HepG2 (cell line): ENCODE data around the gene AZU1. TPM values are rescaled to one million over a fixed set of nuclear protein-coding genes. Genes with fewer than 3 reads are reported as not detected.

ENCODE experiments used
- ATRX ChIP-seq: sonication (generic); formaldehyde crosslinking; IDR thresholded peaks from 2 replicates; pipeline ENCODE4 v1.4.0; 2020; ENCODE audit warnings: missing genetic modification reagents, borderline replicate concordance
- CBFB ChIP-seq: sonication (generic); formaldehyde crosslinking; IDR thresholded peaks from 2 replicates; pipeline ENCODE4 v1.4.0; 2020; ENCODE audit warnings: missing genetic modification reagents
- EHMT2 ChIP-seq: fragments of 200-600 bp; sonication (generic); IDR thresholded peaks from 2 replicates; pipeline ENCODE4 v1.7.0; 2017; ENCODE audit warnings: antibody characterized with exemption, low read depth, low read length, borderline replicate concordance
- GABPB1 ChIP-seq: IDR thresholded peaks from 2 replicates; pipeline ENCODE4 v1.6.1; 2016; ENCODE audit warnings: mild to moderate bottlenecking, missing genetic modification reagents, moderate library complexity, missing compliant biosample characterization
- KLF13 ChIP-seq: sonication (generic); formaldehyde crosslinking; IDR thresholded peaks from 2 replicates; pipeline ENCODE4 v1.4.0; 2020; ENCODE audit warnings: mild to moderate bottlenecking, missing genetic modification reagents
- MAZ ChIP-seq, 2 experiments: sonication (generic) in 1 of 2; formaldehyde crosslinking in 1 of 2; IDR thresholded peaks; 2 replicates each; pipeline versions ENCODE4 v1.5.0 to v1.6.1; 2012 to 2020; ENCODE audit warnings: low read depth in 2 of 2, mild to moderate bottlenecking in 2 of 2, borderline replicate concordance in 1 of 2, improper control_type of control experiment in 1 of 2, low read length in 1 of 2, missing genetic modification reagents in 1 of 2, moderate library complexity in 1 of 2
- MEF2D ChIP-seq: sonication (generic); formaldehyde crosslinking; IDR thresholded peaks from 2 replicates; pipeline ENCODE4 v1.5.1; 2020; ENCODE audit warnings: mild to moderate bottlenecking, missing genetic modification reagents
- MXD4 ChIP-seq: IDR thresholded peaks from 2 replicates; pipeline ENCODE4 v1.6.1; 2016; ENCODE audit warnings: mild to moderate bottlenecking, missing biosample characterization, missing genetic modification reagents
- NR2C2 ChIP-seq: sonication (generic); formaldehyde crosslinking; IDR thresholded peaks from 2 replicates; pipeline ENCODE4 v1.4.0; 2020; ENCODE audit warnings: missing genetic modification reagents, mild to moderate bottlenecking, moderate library complexity, borderline replicate concordance
- NR3C1 ChIP-seq: sonication (generic); formaldehyde crosslinking; IDR thresholded peaks from 2 replicates; pipeline ENCODE4 v1.4.0; 2020; ENCODE audit warnings: missing genetic modification reagents
- PHF5A ChIP-seq: IDR thresholded peaks from one replicate; pipeline ENCODE4 v1.6.1; 2018; ENCODE audit warnings: low read depth, missing genetic modification reagents; ENCODE audit not compliant: unreplicated experiment
- PRDM4 ChIP-seq: sonication (generic); formaldehyde crosslinking; IDR thresholded peaks from 2 replicates; pipeline ENCODE4 v1.9.0; 2021; ENCODE audit warnings: missing genetic modification reagents, borderline replicate concordance
- RFX5 ChIP-seq: IDR thresholded peaks from 2 replicates; pipeline ENCODE4 v1.6.1; 2011; ENCODE audit warnings: low read depth, low read length, improper control_type of control experiment
- RNF2 ChIP-seq: fragments of 450-650 bp; conservative IDR thresholded peaks from 2 replicates; pipeline ENCODE4 v1.6.1; 2016; ENCODE audit warnings: low read depth
- SRSF1 ChIP-seq: fragments of 200-400 bp; formaldehyde crosslinking; optimal IDR thresholded peaks from 2 replicates; pipeline ENCODE3; 2017; ENCODE audit warnings: mild to moderate bottlenecking, low read depth, low read length, moderate library complexity
- STAT6 ChIP-seq: sonication (generic); formaldehyde crosslinking; IDR thresholded peaks from 2 replicates; pipeline ENCODE4 v1.4.0; 2020; ENCODE audit warnings: missing genetic modification reagents, mild to moderate bottlenecking, borderline replicate concordance
- TBP ChIP-seq: sonication (generic); formaldehyde crosslinking; IDR thresholded peaks from 2 replicates; pipeline ENCODE4 v1.5.0; 2020; ENCODE audit warnings: missing genetic modification reagents
- TRIM22 ChIP-seq: fragments of 450-650 bp; IDR thresholded peaks from 2 replicates; pipeline ENCODE4 v1.6.1; 2017
- ZNF10 ChIP-seq: sonication (generic); formaldehyde crosslinking; IDR thresholded peaks from 2 replicates; pipeline ENCODE4 v1.4.0; 2020; ENCODE audit warnings: mild to moderate bottlenecking, low read depth, missing genetic modification reagents, borderline replicate concordance
- ZNF12 ChIP-seq: sonication (generic); formaldehyde crosslinking; IDR thresholded peaks from 2 replicates; pipeline ENCODE4 v1.5.0; 2020; ENCODE audit warnings: missing genetic modification reagents
- ZNF546 ChIP-seq: sonication (generic); formaldehyde crosslinking; conservative IDR thresholded peaks from 2 replicates; pipeline ENCODE4 v1.8.1; 2023; ENCODE audit warnings: mild to moderate bottlenecking, missing genetic modification reagents
- ZNF598 ChIP-seq: sonication (generic); formaldehyde crosslinking; IDR thresholded peaks from 2 replicates; pipeline ENCODE4 v1.5.1; 2020; ENCODE audit warnings: mild to moderate bottlenecking, missing genetic modification reagents, borderline replicate concordance
- ZNF772 ChIP-seq: sonication (generic); formaldehyde crosslinking; IDR thresholded peaks from 2 replicates; pipeline ENCODE4 v1.5.0; 2020; ENCODE audit warnings: mild to moderate bottlenecking, missing genetic modification reagents
- ZSCAN25 ChIP-seq: sonication (generic); formaldehyde crosslinking; IDR thresholded peaks from 2 replicates; pipeline ENCODE4 v1.8.0; 2022; ENCODE audit warnings: mild to moderate bottlenecking, missing genetic modification reagents
- polyA plus RNA-seq, 8 experiments: library from polyadenylated mRNA; depleted of rRNA in 3 of 8; stranded (reverse) in 7 of 8; unstranded in 1 of 8; fragments of >200 nt; fragmentation: Illumina TruSeq in 4 of 8; extraction: Trizol in 4 of 8; gene quantifications; 2 replicates each; pipeline versions ENCODE4 v1.2.1 to v1.2.3, GENCODE V29; 2011 to 2016; ENCODE audit warnings: low read depth in 4 of 8, missing spikeins in 1 of 8, mixed read lengths in 1 of 8; ENCODE audit not compliant: insufficient read depth in 1 of 8
- total RNA-seq, 5 experiments: library from RNA; depleted of rRNA; stranded (reverse); fragments of >200 nt; fragmentation: Illumina TruSeq; extraction: Trizol; gene quantifications; 2 replicates each; pipeline ENCODE4 v1.2.3, GENCODE V29; 2016; ENCODE audit warnings: low read depth in 1 of 5

Gene AZU1
- total and polyA plus RNA-seq, 2 of the 13 experiments (the other 11 are each of a cell fraction or from before 2014, with no cell fraction given) = not detected

- no peak for TF ChIP-seq KLF13 (CRISPR knock-in tag)
- TF ChIP-seq ZSCAN25 (CRISPR knock-in tag) = peak; percentile 60; the same call in 1 of the 2 replicates
- TF ChIP-seq PRDM4 = peak; percentile 63; the same call in 1 of the 2 replicates
- no peak for TF ChIP-seq STAT6 (CRISPR knock-in tag)
- 0 out of 2 replicates have a peak, but pooled peaks have one; percentile 29 for TF ChIP-seq CBFB (CRISPR knock-in tag)
- 0 out of 2 replicates have a peak, but pooled peaks have one; percentile 54 for TF ChIP-seq ZNF546
- no peak for TF ChIP-seq TBP (CRISPR knock-in tag)
- TF ChIP-seq ATRX (CRISPR knock-in tag) = no peak
- no peak for TF ChIP-seq NR3C1 (CRISPR knock-in tag)
- TF ChIP-seq EHMT2 = no peak
- peak; percentile 71; the same call in 1 of the 2 replicates for TF ChIP-seq ZNF772 (CRISPR knock-in tag)
- no peak; the same call in 1 of the 2 replicates for TF ChIP-seq RFX5
- TF ChIP-seq RNF2 = peak; percentile 73
- TF ChIP-seq SRSF1 = no peak
- peak; percentile 16; the same call in 1 of the 2 replicates for TF ChIP-seq NR2C2 (CRISPR knock-in tag)
- no peak for TF ChIP-seq ZNF598 (CRISPR knock-in tag)
- peak; percentile 37; the same call in 1 of the 2 replicates for TF ChIP-seq ZNF12 (CRISPR knock-in tag)
- no peak for TF ChIP-seq ZNF10 (CRISPR knock-in tag)
- TF ChIP-seq PHF5A (CRISPR knock-in tag) = no peak
- no peak for TF ChIP-seq TRIM22
- TF ChIP-seq MXD4 (CRISPR knock-in tag) = peak; percentile 90; the same call in 1 of the 2 replicates
- TF ChIP-seq GABPB1 (CRISPR knock-in tag) = peak; percentile 53
- peak; percentile 78; the same call in 1 of the 2 replicates for TF ChIP-seq MEF2D
- no peak for TF ChIP-seq MAZ (IDR thresholded peaks at IDR 0.05; ENCODE audit: borderline replicate concordance, low read depth, low read length)
- TF ChIP-seq MAZ (CRISPR knock-in tag; IDR thresholded peaks at IDR 0.05; ENCODE audit: low read depth) = peak; percentile 84
Observed at GRCh38 chr19:778910-779653, 48.6 kb upstream of the AZU1 start (continued).
